Fibroblast of lung (primary cell): ENCODE data around the gene NR6A1.

ENCODE experiments used
- EZH2 ChIP-seq: IDR thresholded peaks from 2 replicates; pipeline ENCODE4 v1.5.1; 2012; ENCODE audit warnings: low read length, control low read depth, mild to moderate bottlenecking; ENCODE audit errors: missing control alignments
- TF ChIP-seq, protein P1 (sequence below), 2 donors: IDR thresholded peaks in 1 of 2; conservative IDR thresholded peaks in 1 of 2; 1 replicate in 1 of 2; 2 replicates in 1 of 2; pipeline ENCODE4 v1.5.1; 2011 to 2012; ENCODE audit warnings: low read length in 2 of 2, control low read depth in 1 of 2, inconsistent platforms in 1 of 2, low read depth in 1 of 2, mild to moderate bottlenecking in 1 of 2

GRCh38 chr9:124757616-124758015 lies 13.5 kb downstream of the NR6A1 start:
- TF ChIP-seq, protein P1, sequence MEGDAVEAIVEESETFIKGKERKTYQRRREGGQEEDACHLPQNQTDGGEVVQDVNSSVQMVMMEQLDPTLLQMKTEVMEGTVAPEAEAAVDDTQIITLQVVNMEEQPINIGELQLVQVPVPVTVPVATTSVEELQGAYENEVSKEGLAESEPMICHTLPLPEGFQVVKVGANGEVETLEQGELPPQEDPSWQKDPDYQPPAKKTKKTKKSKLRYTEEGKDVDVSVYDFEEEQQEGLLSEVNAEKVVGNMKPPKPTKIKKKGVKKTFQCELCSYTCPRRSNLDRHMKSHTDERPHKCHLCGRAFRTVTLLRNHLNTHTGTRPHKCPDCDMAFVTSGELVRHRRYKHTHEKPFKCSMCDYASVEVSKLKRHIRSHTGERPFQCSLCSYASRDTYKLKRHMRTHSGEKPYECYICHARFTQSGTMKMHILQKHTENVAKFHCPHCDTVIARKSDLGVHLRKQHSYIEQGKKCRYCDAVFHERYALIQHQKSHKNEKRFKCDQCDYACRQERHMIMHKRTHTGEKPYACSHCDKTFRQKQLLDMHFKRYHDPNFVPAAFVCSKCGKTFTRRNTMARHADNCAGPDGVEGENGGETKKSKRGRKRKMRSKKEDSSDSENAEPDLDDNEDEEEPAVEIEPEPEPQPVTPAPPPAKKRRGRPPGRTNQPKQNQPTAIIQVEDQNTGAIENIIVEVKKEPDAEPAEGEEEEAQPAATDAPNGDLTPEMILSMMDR (conservative IDR thresholded peaks at IDR 0.05 in 1 of 2, IDR thresholded peaks at IDR 0.05 in 1 of 2; ENCODE audit: low read depth in 1 of 2, low read length in 2 of 2): no peak
- TF ChIP-seq EZH2: no peak
